ENCODE data around the gene DIPK1A.
"Not testable (repeated sequence)": the region's sequence is repeated elsewhere in the genome, so short reads cannot be mapped to it uniquely, and the experiment has no call there.

DIPK1A gene

GRCh38 chr1:92913093-92913819 lies 48.0 kb downstream of the DIPK1A start:
- no peak for DNase-seq

- DNase-seq, result no peak
Measured at GRCh38 chr1:92910081-92910480, 51.2 kb downstream of the DIPK1A start.

- DNase-seq, result no peak
Measured at GRCh38 chr1:92909321-92909720, 51.9 kb downstream of the DIPK1A start.

GRCh38 chr1:92907949-92908684 lies 53.1 kb downstream of the DIPK1A start:
- no peak for DNase-seq

- no peak for DNase-seq
Measured at GRCh38 chr1:92903765-92904164, 57.5 kb downstream of the DIPK1A start.

- no peak for DNase-seq
Measured at GRCh38 chr1:92902406-92902744, 58.9 kb downstream of the DIPK1A start.

- no peak for DNase-seq
Measured at GRCh38 chr1:92901699-92902405, 59.4 kb downstream of the DIPK1A start.

GRCh38 chr1:92901126-92901525 lies 60.1 kb downstream of the DIPK1A start:
- no peak for DNase-seq

GRCh38 chr1:92900539-92900938 lies 60.7 kb downstream of the DIPK1A start:
- DNase-seq, result no peak

- DNase-seq, result no peak
Measured at GRCh38 chr1:92899780-92900179, 61.5 kb downstream of the DIPK1A start.

- not testable (repeated sequence) for DNase-seq
Measured at GRCh38 chr1:92898053-92898452, 63.2 kb downstream of the DIPK1A start.

- DNase-seq, result no peak
Measured at GRCh38 chr1:92887465-92887864, 73.8 kb downstream of the DIPK1A start.

- no peak for DNase-seq
Measured at GRCh38 chr1:92886886-92887419, 74.3 kb downstream of the DIPK1A start.

GRCh38 chr1:92884195-92884594 lies 77.1 kb downstream of the DIPK1A start:
- DNase-seq, result no peak

GRCh38 chr1:92883297-92883696 lies 78.0 kb downstream of the DIPK1A start:
- no peak for DNase-seq

GRCh38 chr1:92882819-92883218 lies 78.4 kb downstream of the DIPK1A start:
- peak; percentile 25 for DNase-seq

- no peak for DNase-seq
Measured at GRCh38 chr1:92881391-92881790, 79.9 kb downstream of the DIPK1A start.

GRCh38 chr1:92879316-92879968 lies 81.8 kb downstream of the DIPK1A start:
- DNase-seq, result no peak

- no peak for DNase-seq
Measured at GRCh38 chr1:92877792-92878191, 83.5 kb downstream of the DIPK1A start.

- DNase-seq, result no peak
Measured at GRCh38 chr1:92877081-92877711, 84.1 kb downstream of the DIPK1A start.

GRCh38 chr1:92876351-92876750 lies 84.9 kb downstream of the DIPK1A start:
- no peak for DNase-seq

GRCh38 chr1:92874987-92875386 lies 86.3 kb downstream of the DIPK1A start:
- DNase-seq, result no peak

- no peak for DNase-seq
Measured at GRCh38 chr1:92872719-92873118, 88.5 kb downstream of the DIPK1A start.

Data from activated CD4-positive, alpha-beta T cell treated with anti-CD3 and anti-CD28 coated beads, Interleukin-2, amount 50 U/mL, for 1 hour (primary cell).